ENCODE measurements around the gene CIITA. TPM values are rescaled to one million over a fixed set of nuclear protein-coding genes. Genes with fewer than 3 reads are reported as not detected.
A peak's percentile ranks its signal among the peaks of the same experiment; 100 is the strongest.

The CIITA gene
- total and polyA plus RNA-seq, 9 of the 15 experiments (the other 6 are each of a cell fraction or from before 2014, with no cell fraction given), result 0.01 to 0.20 (median 0.11) TPM; not detected in 4

- POLR2A ChIA-PET, result interaction anchor here (0.5 to 0.9 kb wide), 3 partner anchors 19 to 1881 kb away, joined by 3 to 4 read pairs (median 3); no protein-coding TSS in a partner anchor
- H3K4me3 ChIP-seq, result peak overlapping the region; percentile 81
- BruUV-seq (replicated peaks), result no TSS peak
- peak overlapping the region; percentile 66 for H3K27ac ChIP-seq (ENCODE audit: extremely low read depth, low read depth, low read length)
- H2AFZ ChIP-seq (ENCODE audit: low read depth, low read length), result peak overlapping the region; percentile 94
- intact Hi-C loops (cut with micrococcal nuclease) (no loop called here), in situ Hi-C loops (cut with MboI) (no loop called here)
- H3K9ac ChIP-seq (ENCODE audit: insufficient read depth in 1 of 2, low read depth in 2 of 2, low read length in 2 of 2), result peak overlapping the region; percentile 78 to 91
- CTCF ChIA-PET (ENCODE audit: low intra/inter-chr PET ratio), result no interaction called here
- H3K9me1 ChIP-seq (ENCODE audit: control insufficient read depth, insufficient read depth, low read length), result peaks cover 6% of the 10 kb centered on the region
- no peaks in the 10 kb centered on the region for H3K27me3 ChIP-seq (ENCODE audit: control insufficient read depth in 2 of 2, insufficient read depth in 2 of 2, low read length in 2 of 2)
- TF ChIP-seq NR2C1 (IDR thresholded peaks at IDR 0.05), result peak; percentile 10; the same call in 1 of the 2 replicates
- TF ChIP-seq NR2C1 (tag; IDR thresholded peaks at IDR 0.05), result no peak
- no peak for TF ChIP-seq DEAF1 (CRISPR knock-in tag; IDR thresholded peaks at IDR 0.05)
- TF ChIP-seq ZNF395 (CRISPR knock-in tag; IDR thresholded peaks at IDR 0.05), result no peak
- TF ChIP-seq RCOR1 (IDR thresholded peaks at IDR 0.05; ENCODE audit: borderline replicate concordance in 1 of 2, low read depth in 2 of 2, low read length in 2 of 2), result peak in 1 of 2 experiments; percentile 44; a peak in 1 of 4 replicates
- no peak for TF ChIP-seq NUFIP1 (IDR thresholded peaks at IDR 0.05; ENCODE audit: partially characterized antibody)
- peak; percentile 94 for TF ChIP-seq RBM25 (IDR thresholded peaks at IDR 0.05; ENCODE audit: low read depth, low read length, severe bottlenecking)
- TF ChIP-seq HDAC6 (IDR thresholded peaks at IDR 0.05; ENCODE audit: low read depth, low read length), result no peak
- no peak for TF ChIP-seq PURB (CRISPR knock-in tag; IDR thresholded peaks at IDR 0.05; ENCODE audit: low read depth)
- TF ChIP-seq BCOR (IDR thresholded peaks at IDR 0.05), result peak; percentile 55; the same call in 1 of the 2 replicates
- TF ChIP-seq SMARCA4 (IDR thresholded peaks at IDR 0.05), result 0 out of 2 replicates have a peak, but pooled peaks have one; percentile 4
- 0 out of 2 replicates have a peak, but pooled peaks have one; percentile 29 for TF ChIP-seq PTBP1 (IDR thresholded peaks at IDR 0.05; ENCODE audit: low read depth, low read length)
- peak; percentile 86 for TF ChIP-seq ZFP36 (IDR thresholded peaks at IDR 0.05; ENCODE audit: low read depth, low read length, partially characterized antibody)
- TF ChIP-seq TAL1 (IDR thresholded peaks at IDR 0.05), result no peak
- no peak for TF ChIP-seq C11orf30 (IDR thresholded peaks at IDR 0.05; ENCODE audit: low read depth)
- peak in 1 of 2 experiments; percentile 40; a peak in 2 of 4 replicates for TF ChIP-seq KDM1A (IDR thresholded peaks at IDR 0.05)
- H3K79me2 ChIP-seq (ENCODE audit: control insufficient read depth, insufficient read depth, low read length), result peaks cover 66% of the 10 kb centered on the region
- no peaks in the 10 kb centered on the region for H3K9me3 ChIP-seq (replicated peaks; ENCODE audit: control insufficient read depth, insufficient read depth, low read depth, low read length)
- ATAC-seq, result no peak
- peak overlapping the region; percentile 81 for H3K4me2 ChIP-seq (ENCODE audit: insufficient read depth, low read length)
- FAIRE-seq, result no peak
- peaks cover 41 to 46% of the 10 kb centered on the region in 2 experiments for H3K4me1 ChIP-seq (replicated peaks in 1 of 2; ENCODE audit: control insufficient read depth in 2 of 2, insufficient read depth in 2 of 2, low read length in 2 of 2)
- no peak for DNase-seq (ENCODE audit: extremely low read depth in 1 of 4, low spot score in 3 of 4)
- H3K36me3 ChIP-seq (ENCODE audit: control insufficient read depth, insufficient read depth, low read length), result peaks cover 5% of the 10 kb centered on the region; the same call in 2 of the 3 replicates
- peaks cover 34% of the 10 kb centered on the region for H4K20me1 ChIP-seq (replicated peaks; ENCODE audit: control insufficient read depth, insufficient read depth, low read length)
- WGBS (ENCODE audit: insufficient coverage, low coverage, missing lambda C conversion rate), result 12% methylated on average over 14 of the region's 14 CpGs
These were observed 68.2 kb downstream of the CIITA start for GRCh38 chr16:10945065-10945787.
